Adrenal gland (tissue), 5 donors: ENCODE measurements around the gene ETNK2.

Experiments used
- POLR2A ChIP-seq, 2 donors: fragments of 450-650 bp; IDR thresholded peaks; one replicate each; pipeline ENCODE4 v1.6.1; 2017; ENCODE audit warnings: antibody characterized with exemption in 2 of 2, mild to moderate bottlenecking in 2 of 2, moderate library complexity in 1 of 2
- TF ChIP-seq, protein P1 (sequence below), 6 experiments: fragments of 450-650 bp in 4 of 6; fragments of 200-600 bp in 2 of 6; sonication (generic) in 1 of 6; IDR thresholded peaks; 1 replicate in 5 of 6; 2 replicates in 1 of 6; pipeline versions ENCODE4 v1.5.1 to v1.8.0; 2016 to 2021; ENCODE audit warnings: antibody characterized with exemption in 6 of 6, mild to moderate bottlenecking in 2 of 6, moderate library complexity in 1 of 6
- donor health status: DM: no; HTN: no; CAD: no.

DNA sequence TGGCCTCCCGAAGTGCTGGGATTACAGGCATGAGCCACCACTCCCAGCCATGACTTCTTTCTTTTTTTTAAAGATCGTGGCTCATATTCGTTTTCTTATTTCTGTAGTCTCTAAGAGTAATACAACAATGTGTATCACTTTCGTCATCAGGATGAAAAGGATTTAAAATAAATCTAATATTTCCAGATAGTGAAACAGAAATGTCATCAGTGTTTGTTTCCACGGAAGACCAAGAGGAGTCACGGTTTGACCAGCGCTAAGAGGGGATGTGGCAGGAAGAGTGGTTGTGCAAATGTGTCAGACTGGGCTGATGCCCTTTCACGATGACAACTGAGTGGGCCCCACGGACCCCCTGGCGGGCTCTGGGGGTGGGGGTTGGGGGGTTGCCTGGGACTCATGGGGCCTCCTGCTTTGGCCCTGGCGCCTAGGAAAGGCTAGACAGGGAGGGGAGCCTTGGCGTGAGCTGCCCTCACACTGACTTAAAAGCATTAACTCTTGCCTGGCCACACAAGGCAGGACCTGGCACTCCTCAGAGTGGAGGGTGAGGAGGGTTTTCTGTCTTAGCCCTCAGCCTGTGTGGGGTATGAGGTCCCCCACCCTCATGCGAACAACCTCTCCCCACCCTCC, 70.6 kb downstream of the ETNK2 start:
- TF ChIP-seq, protein P1, sequence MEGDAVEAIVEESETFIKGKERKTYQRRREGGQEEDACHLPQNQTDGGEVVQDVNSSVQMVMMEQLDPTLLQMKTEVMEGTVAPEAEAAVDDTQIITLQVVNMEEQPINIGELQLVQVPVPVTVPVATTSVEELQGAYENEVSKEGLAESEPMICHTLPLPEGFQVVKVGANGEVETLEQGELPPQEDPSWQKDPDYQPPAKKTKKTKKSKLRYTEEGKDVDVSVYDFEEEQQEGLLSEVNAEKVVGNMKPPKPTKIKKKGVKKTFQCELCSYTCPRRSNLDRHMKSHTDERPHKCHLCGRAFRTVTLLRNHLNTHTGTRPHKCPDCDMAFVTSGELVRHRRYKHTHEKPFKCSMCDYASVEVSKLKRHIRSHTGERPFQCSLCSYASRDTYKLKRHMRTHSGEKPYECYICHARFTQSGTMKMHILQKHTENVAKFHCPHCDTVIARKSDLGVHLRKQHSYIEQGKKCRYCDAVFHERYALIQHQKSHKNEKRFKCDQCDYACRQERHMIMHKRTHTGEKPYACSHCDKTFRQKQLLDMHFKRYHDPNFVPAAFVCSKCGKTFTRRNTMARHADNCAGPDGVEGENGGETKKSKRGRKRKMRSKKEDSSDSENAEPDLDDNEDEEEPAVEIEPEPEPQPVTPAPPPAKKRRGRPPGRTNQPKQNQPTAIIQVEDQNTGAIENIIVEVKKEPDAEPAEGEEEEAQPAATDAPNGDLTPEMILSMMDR (IDR thresholded peaks at IDR 0.05) = no peak
- no peak for TF ChIP-seq POLR2A (IDR thresholded peaks at IDR 0.05)
